DOHH2 (cell line): ENCODE data around the gene RCC2.

ENCODE experiments used
- EZH2phosphoT487 ChIP-seq: fragments of 200-600 bp; sonication (generic); IDR thresholded peaks from 2 replicates; pipeline ENCODE4 v1.6.1; 2017; ENCODE audit warnings: borderline replicate concordance, mild to moderate bottlenecking, antibody characterized with exemption, low read length, moderate library complexity, mixed read lengths
- TF ChIP-seq, protein P1 (sequence below): fragments of 200-600 bp; sonication (generic); IDR thresholded peaks from one replicate; pipeline ENCODE4 v1.5.1; 2014; ENCODE audit warnings: antibody characterized with exemption, mild to moderate bottlenecking, low read depth, low read length; ENCODE audit not compliant: poor library complexity, severe bottlenecking

DNA sequence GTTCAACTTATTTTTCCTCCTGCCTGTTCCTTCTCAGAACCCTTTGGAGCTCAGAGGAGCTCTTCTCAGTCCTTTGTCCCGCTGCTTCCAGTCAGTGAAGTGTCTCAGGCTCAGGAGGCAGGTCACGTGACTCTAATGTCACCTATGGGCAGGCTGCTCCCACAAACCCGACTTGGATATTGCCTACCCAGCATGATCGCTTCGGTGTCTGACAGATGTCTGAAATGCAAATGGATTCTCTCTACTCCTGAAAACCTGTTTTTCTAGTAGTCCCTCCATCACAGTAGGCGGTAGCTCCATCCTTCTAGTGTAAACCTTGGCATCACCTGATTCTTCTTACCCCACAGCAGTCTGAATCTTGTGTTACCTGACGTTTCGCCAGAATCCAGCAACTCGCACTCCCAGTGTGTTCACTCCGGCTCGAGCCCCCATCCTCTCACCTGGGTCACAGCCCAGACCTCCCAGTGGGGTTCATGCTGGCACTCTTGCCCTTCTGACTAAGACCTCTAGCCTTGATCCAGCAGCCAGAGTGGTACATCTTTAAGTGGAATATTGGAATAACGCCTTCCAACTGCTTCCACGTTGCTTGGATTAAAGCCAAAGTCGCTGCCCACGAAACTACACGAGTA, 62.0 kb downstream of the RCC2 start:
- TF ChIP-seq, protein P1, sequence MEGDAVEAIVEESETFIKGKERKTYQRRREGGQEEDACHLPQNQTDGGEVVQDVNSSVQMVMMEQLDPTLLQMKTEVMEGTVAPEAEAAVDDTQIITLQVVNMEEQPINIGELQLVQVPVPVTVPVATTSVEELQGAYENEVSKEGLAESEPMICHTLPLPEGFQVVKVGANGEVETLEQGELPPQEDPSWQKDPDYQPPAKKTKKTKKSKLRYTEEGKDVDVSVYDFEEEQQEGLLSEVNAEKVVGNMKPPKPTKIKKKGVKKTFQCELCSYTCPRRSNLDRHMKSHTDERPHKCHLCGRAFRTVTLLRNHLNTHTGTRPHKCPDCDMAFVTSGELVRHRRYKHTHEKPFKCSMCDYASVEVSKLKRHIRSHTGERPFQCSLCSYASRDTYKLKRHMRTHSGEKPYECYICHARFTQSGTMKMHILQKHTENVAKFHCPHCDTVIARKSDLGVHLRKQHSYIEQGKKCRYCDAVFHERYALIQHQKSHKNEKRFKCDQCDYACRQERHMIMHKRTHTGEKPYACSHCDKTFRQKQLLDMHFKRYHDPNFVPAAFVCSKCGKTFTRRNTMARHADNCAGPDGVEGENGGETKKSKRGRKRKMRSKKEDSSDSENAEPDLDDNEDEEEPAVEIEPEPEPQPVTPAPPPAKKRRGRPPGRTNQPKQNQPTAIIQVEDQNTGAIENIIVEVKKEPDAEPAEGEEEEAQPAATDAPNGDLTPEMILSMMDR = no peak
- TF ChIP-seq EZH2phosphoT487 = no peak
